Fibroblast of upper back skin (primary cell): ENCODE measurements around the gene RUNX2.
"Not testable (repeated sequence)": the region's sequence is repeated elsewhere in the genome, so short reads cannot be mapped to it uniquely, and the experiment has no call there.

Experiments
- DNase-seq: peaks from one replicate; pipeline ENCODE4 v3.0.0-alpha.2; 2013

The RUNX2 gene

GRCh38 chr6:45531999-45532595 is 204.0 kb downstream of the RUNX2 start:
- DNase-seq: peak; percentile 34

DNA sequence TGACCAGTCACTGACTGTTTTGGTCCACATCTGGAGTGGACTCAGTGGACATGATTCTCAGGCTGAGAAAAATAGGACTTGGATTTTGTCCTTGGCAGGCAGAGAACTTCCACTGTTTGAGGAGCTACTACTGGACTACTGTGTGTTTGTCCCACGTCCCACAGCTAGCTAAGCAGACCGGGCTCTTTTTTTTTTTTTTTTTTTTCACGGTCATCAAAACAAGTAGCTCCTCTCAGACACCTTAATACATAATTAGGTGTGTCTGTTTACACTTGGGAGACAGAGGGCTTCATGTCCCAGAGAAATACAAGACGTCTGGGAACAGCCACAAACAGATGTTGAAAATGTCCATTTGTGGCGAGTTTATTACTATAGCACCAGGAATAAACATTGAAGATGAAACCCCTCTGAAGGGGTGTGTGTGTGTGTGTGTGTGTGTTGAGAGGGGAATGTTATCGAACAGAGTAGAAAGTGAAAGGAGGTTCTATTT is 204.6 kb downstream of the RUNX2 start:
- peak; percentile 34 for DNase-seq

DNA sequence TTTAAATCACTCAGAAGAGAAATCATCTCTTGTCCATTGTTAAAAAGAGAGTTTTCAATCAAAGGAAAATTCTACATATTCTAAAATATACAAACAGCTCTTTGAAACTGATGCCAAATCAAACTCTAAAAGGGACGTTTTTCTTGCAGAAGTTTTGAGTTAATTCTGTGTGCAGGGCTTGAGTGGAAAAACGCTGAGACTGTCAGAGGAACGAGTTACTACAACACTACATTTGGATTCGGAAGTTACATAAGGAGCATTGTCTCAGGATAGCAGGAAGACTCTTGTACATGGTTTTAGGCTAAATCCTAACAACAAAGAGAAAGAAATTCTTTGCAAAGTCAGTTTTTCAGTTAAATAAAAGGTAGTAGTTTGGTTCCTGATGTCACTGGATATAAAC is 205.3 kb downstream of the RUNX2 start:
- no peak for DNase-seq

GRCh38 chr6:45535933-45536332 is 207.8 kb downstream of the RUNX2 start:
- no peak for DNase-seq

GRCh38 chr6:45537539-45537938 is 209.4 kb downstream of the RUNX2 start:
- peak; percentile 63 for DNase-seq

GRCh38 chr6:45538641-45539547 is 210.8 kb downstream of the RUNX2 start:
- peak; percentile 84 for DNase-seq

DNA sequence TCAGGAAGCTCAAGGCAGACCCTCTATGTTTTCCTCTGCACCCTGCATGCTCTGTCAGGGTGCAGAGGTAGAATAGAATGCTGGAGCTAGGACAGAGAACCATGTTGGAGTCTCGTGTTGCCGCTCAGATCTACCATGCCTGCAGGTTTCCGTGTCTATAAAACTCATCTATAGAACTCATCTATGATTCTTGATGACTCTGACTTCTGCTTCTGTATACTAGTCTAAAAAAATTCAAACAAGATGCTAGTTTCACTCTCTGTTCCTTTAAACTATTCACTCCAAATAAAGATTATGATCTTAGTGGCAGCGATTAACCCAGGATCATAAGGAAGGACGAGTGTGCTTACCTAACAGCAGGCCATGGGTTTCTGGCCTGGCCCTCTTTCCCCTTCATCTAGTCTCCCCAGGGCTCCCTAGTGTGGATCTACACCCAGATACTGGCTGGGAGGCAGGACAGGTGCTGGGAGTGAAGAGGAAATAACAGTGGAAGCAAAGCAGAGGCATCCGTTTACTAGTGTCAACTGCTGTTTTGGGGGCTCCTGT is 212.3 kb downstream of the RUNX2 start:
- no peak for DNase-seq

- DNase-seq: no peak
These were observed 213.8 kb downstream of the RUNX2 start for GRCh38 chr6:45541934-45542333.

GRCh38 chr6:45543298-45544235 is 215.4 kb downstream of the RUNX2 start:
- DNase-seq: peak; percentile 69

DNA sequence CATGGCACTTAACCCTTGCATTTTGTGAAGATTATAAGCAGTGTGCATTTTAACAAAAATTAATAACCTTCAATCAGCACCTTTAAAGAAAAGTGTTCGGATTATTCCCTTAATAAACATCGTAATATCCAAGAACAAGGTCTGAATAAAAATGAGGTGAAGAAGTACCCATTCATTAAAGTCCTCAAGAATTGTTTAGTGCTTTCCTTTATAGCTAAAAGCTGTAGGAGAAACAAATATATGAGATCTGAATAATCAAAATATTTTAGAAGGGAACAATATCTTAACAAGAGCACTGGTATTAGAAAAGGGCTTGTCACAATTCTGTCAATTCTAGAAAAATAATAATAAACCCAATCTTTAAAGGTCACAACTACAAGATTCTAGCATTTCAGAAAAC is 217.3 kb downstream of the RUNX2 start:
- DNase-seq: no peak

- no peak for DNase-seq
These were observed 220.8 kb downstream of the RUNX2 start for GRCh38 chr6:45548657-45549515.

- no peak for DNase-seq
These were observed 224.4 kb downstream of the RUNX2 start for GRCh38 chr6:45552536-45552935.

- no peak for DNase-seq
These were observed 225.7 kb downstream of the RUNX2 start for GRCh38 chr6:45553730-45554344.

- DNase-seq: no peak
These were observed 226.5 kb downstream of the RUNX2 start for GRCh38 chr6:45554591-45554990.

- DNase-seq: peak; percentile 80
These were observed 228.0 kb downstream of the RUNX2 start for GRCh38 chr6:45555981-45556771.

- no peak for DNase-seq
These were observed 228.7 kb downstream of the RUNX2 start for GRCh38 chr6:45556828-45557227.

GRCh38 chr6:45557454-45557853 is 229.3 kb downstream of the RUNX2 start:
- DNase-seq: no peak

DNA sequence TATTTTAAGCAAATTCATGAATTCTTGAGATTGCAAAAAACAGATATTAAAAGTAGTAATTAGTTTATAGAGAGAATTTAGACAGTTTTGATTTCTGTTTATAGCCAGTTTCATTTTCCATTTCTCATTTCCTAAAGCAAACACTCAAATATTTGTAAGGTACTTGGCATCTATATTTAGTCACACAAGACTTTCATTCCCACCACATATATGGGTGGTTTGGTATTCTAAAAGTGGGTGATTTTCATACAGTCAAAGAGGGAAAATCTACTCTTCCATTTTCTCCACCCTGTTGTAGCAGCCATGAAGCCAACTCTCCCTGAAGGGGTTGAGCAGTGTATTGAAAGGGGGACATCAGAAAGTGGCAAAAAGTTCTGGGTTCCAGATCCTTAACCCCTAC is 230.7 kb downstream of the RUNX2 start:
- no peak for DNase-seq

GRCh38 chr6:45560321-45560820 is 232.2 kb downstream of the RUNX2 start:
- not testable (repeated sequence) for DNase-seq

DNA sequence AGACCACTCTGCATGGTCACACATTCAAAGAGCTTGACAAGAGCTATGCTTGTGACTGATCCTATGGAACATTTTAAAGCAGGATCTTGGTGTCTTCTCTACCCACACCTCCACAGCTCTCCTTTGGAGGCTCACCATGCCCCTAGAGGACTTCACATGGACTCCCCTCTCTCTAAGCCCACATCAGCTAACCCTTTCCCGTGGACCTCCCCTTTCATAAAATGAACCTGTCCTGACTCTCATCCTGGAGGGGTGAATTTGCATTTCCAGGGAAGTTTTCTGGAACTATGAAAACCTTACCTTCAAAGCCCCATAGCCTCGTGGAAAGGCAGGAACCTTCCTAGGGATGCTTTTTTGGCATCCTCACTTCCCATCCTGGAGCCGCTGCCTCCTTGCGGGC is 234.0 kb downstream of the RUNX2 start:
- DNase-seq: no peak
